ENCODE results near the gene DDR2.

The DDR2 gene

GRCh38 chr1:162708286-162708685, 76.0 kb downstream of the DDR2 start:
- TF ChIP-seq CTCF (IDR thresholded peaks at IDR 0.05; ENCODE audit: borderline replicate concordance, extremely low read depth, low read length, poor library complexity, severe bottlenecking) (no peak), EZH2 (IDR thresholded peaks at IDR 0.05; ENCODE audit: borderline replicate concordance, low read depth, low read length, severe bottlenecking) (no peak)
- Histone ChIP-seq H3K9ac (ENCODE audit: low read depth, low read length) (no peak overlapping the region), H3K36me3 (ENCODE audit: insufficient read depth, low read length) (no peaks in the 10 kb centered on the region), H3K79me2 (ENCODE audit: insufficient read depth, low read length) (no peaks in the 10 kb centered on the region), H3K4me2 (ENCODE audit: insufficient read depth, low read length) (no peak overlapping the region), H3K4me1 (ENCODE audit: insufficient read depth, low read length) (no peaks in the 10 kb centered on the region), H4K20me1 (ENCODE audit: insufficient read depth, low read length) (no peaks in the 10 kb centered on the region), H3K27me3 (ENCODE audit: insufficient read depth, low read length, poor library complexity) (no peaks in the 10 kb centered on the region), H3K9me3 (ENCODE audit: insufficient read depth, low read length, severe bottlenecking) (no peaks in the 10 kb centered on the region), H3K27ac (ENCODE audit: low read length) (no peak overlapping the region), H2AFZ (ENCODE audit: low read depth, low read length) (no peak overlapping the region), H3K4me3 (ENCODE audit: low read depth in 1 of 2, low read length in 2 of 2) (no peak overlapping the region)
- DNase-seq (no peak), ATAC-seq (ENCODE audit: insufficient read depth, low read depth) (no peak)

- no peak for DNase-seq
- Histone ChIP-seq H3K27ac (ENCODE audit: low read length) (no peak overlapping the region), H3K4me3 (ENCODE audit: low read depth in 1 of 2, low read length in 2 of 2) (no peak overlapping the region), H3K79me2 (ENCODE audit: insufficient read depth, low read length) (no peaks in the 10 kb centered on the region), H3K9ac (ENCODE audit: low read depth, low read length) (no peak overlapping the region), H3K4me1 (ENCODE audit: insufficient read depth, low read length) (no peaks in the 10 kb centered on the region), H4K20me1 (ENCODE audit: insufficient read depth, low read length) (no peaks in the 10 kb centered on the region), H3K36me3 (ENCODE audit: insufficient read depth, low read length) (no peaks in the 10 kb centered on the region), H3K27me3 (ENCODE audit: insufficient read depth, low read length, poor library complexity) (no peaks in the 10 kb centered on the region), H3K9me3 (ENCODE audit: insufficient read depth, low read length, severe bottlenecking) (no peaks in the 10 kb centered on the region), H2AFZ (ENCODE audit: low read depth, low read length) (no peak overlapping the region), H3K4me2 (ENCODE audit: insufficient read depth, low read length) (no peak overlapping the region)
- ATAC-seq (ENCODE audit: insufficient read depth, low read depth) = no peak
- TF ChIP-seq EZH2 (IDR thresholded peaks at IDR 0.05; ENCODE audit: borderline replicate concordance, low read depth, low read length, severe bottlenecking) = no peak
- no peak for TF ChIP-seq CTCF (IDR thresholded peaks at IDR 0.05; ENCODE audit: borderline replicate concordance, extremely low read depth, low read length, poor library complexity, severe bottlenecking)
These were observed 77.0 kb downstream of the DDR2 start for GRCh38 chr1:162709132-162709860.

- no peak for DNase-seq
- Histone ChIP-seq H3K36me3 (ENCODE audit: insufficient read depth, low read length) (no peaks in the 10 kb centered on the region), H4K20me1 (ENCODE audit: insufficient read depth, low read length) (no peaks in the 10 kb centered on the region), H3K4me1 (ENCODE audit: insufficient read depth, low read length) (no peaks in the 10 kb centered on the region), H3K4me3 (ENCODE audit: low read depth in 1 of 2, low read length in 2 of 2) (no peak overlapping the region), H3K27ac (ENCODE audit: low read length) (no peak overlapping the region), H3K9me3 (ENCODE audit: insufficient read depth, low read length, severe bottlenecking) (no peaks in the 10 kb centered on the region), H2AFZ (ENCODE audit: low read depth, low read length) (no peak overlapping the region), H3K79me2 (ENCODE audit: insufficient read depth, low read length) (no peaks in the 10 kb centered on the region), H3K4me2 (ENCODE audit: insufficient read depth, low read length) (no peak overlapping the region), H3K9ac (ENCODE audit: low read depth, low read length) (no peak overlapping the region), H3K27me3 (ENCODE audit: insufficient read depth, low read length, poor library complexity) (no peaks in the 10 kb centered on the region)
- ATAC-seq (ENCODE audit: insufficient read depth, low read depth) = no peak
- TF ChIP-seq EZH2 (IDR thresholded peaks at IDR 0.05; ENCODE audit: borderline replicate concordance, low read depth, low read length, severe bottlenecking) = no peak
- TF ChIP-seq CTCF (IDR thresholded peaks at IDR 0.05; ENCODE audit: borderline replicate concordance, extremely low read depth, low read length, poor library complexity, severe bottlenecking) = no peak
These were observed 77.6 kb downstream of the DDR2 start for GRCh38 chr1:162709870-162710269.

Measured in DND-41 (cell line).